Hepatocyte (in vitro differentiated cells): ENCODE data around the gene CNTNAP2.

Experiments
- EZH2phosphoT487 ChIP-seq: fragments of 200-600 bp; sonication (generic); IDR thresholded peaks from one replicate; pipeline ENCODE4 v1.6.1; 2018; ENCODE audit warnings: antibody characterized with exemption, mild to moderate bottlenecking, low read depth, moderate library complexity; ENCODE audit not compliant: unreplicated experiment, severe bottlenecking
- TF ChIP-seq, protein P1 (sequence below): fragments of 200-600 bp; sonication (generic); IDR thresholded peaks from 2 replicates; pipeline ENCODE4 v1.5.1; 2016; ENCODE audit warnings: antibody characterized with exemption, mild to moderate bottlenecking; ENCODE audit not compliant: poor library complexity

- no peak for TF ChIP-seq EZH2phosphoT487
- TF ChIP-seq, protein P1, sequence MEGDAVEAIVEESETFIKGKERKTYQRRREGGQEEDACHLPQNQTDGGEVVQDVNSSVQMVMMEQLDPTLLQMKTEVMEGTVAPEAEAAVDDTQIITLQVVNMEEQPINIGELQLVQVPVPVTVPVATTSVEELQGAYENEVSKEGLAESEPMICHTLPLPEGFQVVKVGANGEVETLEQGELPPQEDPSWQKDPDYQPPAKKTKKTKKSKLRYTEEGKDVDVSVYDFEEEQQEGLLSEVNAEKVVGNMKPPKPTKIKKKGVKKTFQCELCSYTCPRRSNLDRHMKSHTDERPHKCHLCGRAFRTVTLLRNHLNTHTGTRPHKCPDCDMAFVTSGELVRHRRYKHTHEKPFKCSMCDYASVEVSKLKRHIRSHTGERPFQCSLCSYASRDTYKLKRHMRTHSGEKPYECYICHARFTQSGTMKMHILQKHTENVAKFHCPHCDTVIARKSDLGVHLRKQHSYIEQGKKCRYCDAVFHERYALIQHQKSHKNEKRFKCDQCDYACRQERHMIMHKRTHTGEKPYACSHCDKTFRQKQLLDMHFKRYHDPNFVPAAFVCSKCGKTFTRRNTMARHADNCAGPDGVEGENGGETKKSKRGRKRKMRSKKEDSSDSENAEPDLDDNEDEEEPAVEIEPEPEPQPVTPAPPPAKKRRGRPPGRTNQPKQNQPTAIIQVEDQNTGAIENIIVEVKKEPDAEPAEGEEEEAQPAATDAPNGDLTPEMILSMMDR: no peak
These were observed 2208.6 kb downstream of the CNTNAP2 start for GRCh38 chr7:148325208-148325607.
